ENCODE results near the gene FIP1L1. TPM values are rescaled to one million over a fixed set of nuclear protein-coding genes. Genes with fewer than 3 reads are reported as not detected.

The FIP1L1 gene
- total and polyA plus RNA-seq, 9 of the 15 experiments (the other 6 are each of a cell fraction or from before 2014, with no cell fraction given) = 34.6 to 137 (median 72.0) TPM

DNA sequence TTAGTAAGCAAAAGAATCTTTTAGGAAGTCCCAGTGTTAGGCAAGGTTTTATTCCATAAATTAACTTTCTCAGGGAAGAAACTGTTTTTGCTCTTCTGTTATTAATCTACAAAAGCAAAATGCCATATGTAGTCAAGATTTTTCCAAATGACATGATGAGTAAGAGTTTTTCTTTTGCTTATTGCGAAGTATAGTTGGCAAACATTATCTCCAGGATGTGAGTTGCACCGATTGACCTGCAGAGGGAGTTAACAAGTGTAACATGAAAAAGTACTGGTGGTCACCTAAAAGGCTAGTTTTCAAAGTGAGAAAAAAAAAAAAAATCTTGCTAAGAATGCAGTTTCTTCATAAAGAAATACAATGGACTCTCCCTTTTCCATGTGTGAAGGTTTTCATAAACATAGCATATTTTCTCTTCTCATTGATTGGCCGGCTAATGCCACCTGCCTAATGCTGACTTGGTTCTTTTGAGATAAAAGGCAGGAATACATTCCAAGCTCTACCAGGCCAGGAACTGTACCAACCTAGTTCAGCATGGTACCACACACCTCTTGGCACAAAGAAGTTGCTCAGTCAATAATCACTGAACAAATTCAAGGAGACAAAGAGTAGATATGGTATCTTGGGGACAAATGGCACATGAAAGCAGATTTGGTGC lies 113.7 kb downstream of the FIP1L1 start (continued):
- TF ChIP-seq, protein P1, sequence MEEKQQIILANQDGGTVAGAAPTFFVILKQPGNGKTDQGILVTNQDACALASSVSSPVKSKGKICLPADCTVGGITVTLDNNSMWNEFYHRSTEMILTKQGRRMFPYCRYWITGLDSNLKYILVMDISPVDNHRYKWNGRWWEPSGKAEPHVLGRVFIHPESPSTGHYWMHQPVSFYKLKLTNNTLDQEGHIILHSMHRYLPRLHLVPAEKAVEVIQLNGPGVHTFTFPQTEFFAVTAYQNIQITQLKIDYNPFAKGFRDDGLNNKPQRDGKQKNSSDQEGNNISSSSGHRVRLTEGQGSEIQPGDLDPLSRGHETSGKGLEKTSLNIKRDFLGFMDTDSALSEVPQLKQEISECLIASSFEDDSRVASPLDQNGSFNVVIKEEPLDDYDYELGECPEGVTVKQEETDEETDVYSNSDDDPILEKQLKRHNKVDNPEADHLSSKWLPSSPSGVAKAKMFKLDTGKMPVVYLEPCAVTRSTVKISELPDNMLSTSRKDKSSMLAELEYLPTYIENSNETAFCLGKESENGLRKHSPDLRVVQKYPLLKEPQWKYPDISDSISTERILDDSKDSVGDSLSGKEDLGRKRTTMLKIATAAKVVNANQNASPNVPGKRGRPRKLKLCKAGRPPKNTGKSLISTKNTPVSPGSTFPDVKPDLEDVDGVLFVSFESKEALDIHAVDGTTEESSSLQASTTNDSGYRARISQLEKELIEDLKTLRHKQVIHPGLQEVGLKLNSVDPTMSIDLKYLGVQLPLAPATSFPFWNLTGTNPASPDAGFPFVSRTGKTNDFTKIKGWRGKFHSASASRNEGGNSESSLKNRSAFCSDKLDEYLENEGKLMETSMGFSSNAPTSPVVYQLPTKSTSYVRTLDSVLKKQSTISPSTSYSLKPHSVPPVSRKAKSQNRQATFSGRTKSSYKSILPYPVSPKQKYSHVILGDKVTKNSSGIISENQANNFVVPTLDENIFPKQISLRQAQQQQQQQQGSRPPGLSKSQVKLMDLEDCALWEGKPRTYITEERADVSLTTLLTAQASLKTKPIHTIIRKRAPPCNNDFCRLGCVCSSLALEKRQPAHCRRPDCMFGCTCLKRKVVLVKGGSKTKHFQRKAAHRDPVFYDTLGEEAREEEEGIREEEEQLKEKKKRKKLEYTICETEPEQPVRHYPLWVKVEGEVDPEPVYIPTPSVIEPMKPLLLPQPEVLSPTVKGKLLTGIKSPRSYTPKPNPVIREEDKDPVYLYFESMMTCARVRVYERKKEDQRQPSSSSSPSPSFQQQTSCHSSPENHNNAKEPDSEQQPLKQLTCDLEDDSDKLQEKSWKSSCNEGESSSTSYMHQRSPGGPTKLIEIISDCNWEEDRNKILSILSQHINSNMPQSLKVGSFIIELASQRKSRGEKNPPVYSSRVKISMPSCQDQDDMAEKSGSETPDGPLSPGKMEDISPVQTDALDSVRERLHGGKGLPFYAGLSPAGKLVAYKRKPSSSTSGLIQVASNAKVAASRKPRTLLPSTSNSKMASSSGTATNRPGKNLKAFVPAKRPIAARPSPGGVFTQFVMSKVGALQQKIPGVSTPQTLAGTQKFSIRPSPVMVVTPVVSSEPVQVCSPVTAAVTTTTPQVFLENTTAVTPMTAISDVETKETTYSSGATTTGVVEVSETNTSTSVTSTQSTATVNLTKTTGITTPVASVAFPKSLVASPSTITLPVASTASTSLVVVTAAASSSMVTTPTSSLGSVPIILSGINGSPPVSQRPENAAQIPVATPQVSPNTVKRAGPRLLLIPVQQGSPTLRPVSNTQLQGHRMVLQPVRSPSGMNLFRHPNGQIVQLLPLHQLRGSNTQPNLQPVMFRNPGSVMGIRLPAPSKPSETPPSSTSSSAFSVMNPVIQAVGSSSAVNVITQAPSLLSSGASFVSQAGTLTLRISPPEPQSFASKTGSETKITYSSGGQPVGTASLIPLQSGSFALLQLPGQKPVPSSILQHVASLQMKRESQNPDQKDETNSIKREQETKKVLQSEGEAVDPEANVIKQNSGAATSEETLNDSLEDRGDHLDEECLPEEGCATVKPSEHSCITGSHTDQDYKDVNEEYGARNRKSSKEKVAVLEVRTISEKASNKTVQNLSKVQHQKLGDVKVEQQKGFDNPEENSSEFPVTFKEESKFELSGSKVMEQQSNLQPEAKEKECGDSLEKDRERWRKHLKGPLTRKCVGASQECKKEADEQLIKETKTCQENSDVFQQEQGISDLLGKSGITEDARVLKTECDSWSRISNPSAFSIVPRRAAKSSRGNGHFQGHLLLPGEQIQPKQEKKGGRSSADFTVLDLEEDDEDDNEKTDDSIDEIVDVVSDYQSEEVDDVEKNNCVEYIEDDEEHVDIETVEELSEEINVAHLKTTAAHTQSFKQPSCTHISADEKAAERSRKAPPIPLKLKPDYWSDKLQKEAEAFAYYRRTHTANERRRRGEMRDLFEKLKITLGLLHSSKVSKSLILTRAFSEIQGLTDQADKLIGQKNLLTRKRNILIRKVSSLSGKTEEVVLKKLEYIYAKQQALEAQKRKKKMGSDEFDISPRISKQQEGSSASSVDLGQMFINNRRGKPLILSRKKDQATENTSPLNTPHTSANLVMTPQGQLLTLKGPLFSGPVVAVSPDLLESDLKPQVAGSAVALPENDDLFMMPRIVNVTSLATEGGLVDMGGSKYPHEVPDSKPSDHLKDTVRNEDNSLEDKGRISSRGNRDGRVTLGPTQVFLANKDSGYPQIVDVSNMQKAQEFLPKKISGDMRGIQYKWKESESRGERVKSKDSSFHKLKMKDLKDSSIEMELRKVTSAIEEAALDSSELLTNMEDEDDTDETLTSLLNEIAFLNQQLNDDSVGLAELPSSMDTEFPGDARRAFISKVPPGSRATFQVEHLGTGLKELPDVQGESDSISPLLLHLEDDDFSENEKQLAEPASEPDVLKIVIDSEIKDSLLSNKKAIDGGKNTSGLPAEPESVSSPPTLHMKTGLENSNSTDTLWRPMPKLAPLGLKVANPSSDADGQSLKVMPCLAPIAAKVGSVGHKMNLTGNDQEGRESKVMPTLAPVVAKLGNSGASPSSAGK (IDR thresholded peaks at IDR 0.05) = no peak
- TF ChIP-seq POLR3G (IDR thresholded peaks at IDR 0.05; ENCODE audit: extremely low read depth, insufficient read length, insufficient replicate concordance) (no peak), HLTF (IDR thresholded peaks at IDR 0.05) (no peak), POU5F1 (IDR thresholded peaks at IDR 0.05; ENCODE audit: borderline replicate concordance, low read depth, low read length, partially characterized antibody) (no peak), NFE2 (IDR thresholded peaks at IDR 0.05; ENCODE audit: low read depth) (peak; percentile 28; the same call in 1 of the 2 replicates), ZNF79 (CRISPR knock-in tag; IDR thresholded peaks at IDR 0.05; ENCODE audit: low read depth) (no peak), ZNF384 (IDR thresholded peaks at IDR 0.05; ENCODE audit: low read depth, low read length) (peak; percentile 48; the same call in 1 of the 2 replicates), PATZ1 (CRISPR knock-in tag; IDR thresholded peaks at IDR 0.05; ENCODE audit: borderline replicate concordance) (no peak)
- TF ChIP-seq, protein P2, sequence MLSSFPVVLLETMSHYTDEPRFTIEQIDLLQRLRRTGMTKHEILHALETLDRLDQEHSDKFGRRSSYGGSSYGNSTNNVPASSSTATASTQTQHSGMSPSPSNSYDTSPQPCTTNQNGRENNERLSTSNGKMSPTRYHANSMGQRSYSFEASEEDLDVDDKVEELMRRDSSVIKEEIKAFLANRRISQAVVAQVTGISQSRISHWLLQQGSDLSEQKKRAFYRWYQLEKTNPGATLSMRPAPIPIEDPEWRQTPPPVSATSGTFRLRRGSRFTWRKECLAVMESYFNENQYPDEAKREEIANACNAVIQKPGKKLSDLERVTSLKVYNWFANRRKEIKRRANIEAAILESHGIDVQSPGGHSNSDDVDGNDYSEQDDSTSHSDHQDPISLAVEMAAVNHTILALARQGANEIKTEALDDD (IDR thresholded peaks at IDR 0.05) = 0 out of 2 replicates have a peak, but pooled peaks have one; percentile 22
- TF ChIP-seq, protein P3, sequence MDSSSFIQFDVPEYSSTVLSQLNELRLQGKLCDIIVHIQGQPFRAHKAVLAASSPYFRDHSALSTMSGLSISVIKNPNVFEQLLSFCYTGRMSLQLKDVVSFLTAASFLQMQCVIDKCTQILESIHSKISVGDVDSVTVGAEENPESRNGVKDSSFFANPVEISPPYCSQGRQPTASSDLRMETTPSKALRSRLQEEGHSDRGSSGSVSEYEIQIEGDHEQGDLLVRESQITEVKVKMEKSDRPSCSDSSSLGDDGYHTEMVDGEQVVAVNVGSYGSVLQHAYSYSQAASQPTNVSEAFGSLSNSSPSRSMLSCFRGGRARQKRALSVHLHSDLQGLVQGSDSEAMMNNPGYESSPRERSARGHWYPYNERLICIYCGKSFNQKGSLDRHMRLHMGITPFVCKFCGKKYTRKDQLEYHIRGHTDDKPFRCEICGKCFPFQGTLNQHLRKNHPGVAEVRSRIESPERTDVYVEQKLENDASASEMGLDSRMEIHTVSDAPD (CRISPR knock-in tag; IDR thresholded peaks at IDR 0.05) = no peak

Data from K562 (cell line).